22Rv1 (cell line): ENCODE measurements around the gene TPCN2.

Experiments
- H3K27ac ChIP-seq: fragments of 450-650 bp; 2 replicates; pipeline ENCODE4 v1.5.1; 2017
- CTCF ChIP-seq: fragments of 450-650 bp; IDR thresholded peaks from 2 replicates; pipeline ENCODE4 v1.5.1; 2017; ENCODE audit warnings: mild to moderate bottlenecking
- ZFX ChIP-seq: fragments of 450-650 bp; IDR thresholded peaks from 2 replicates; pipeline ENCODE4 v1.6.1; 2017; ENCODE audit warnings: antibody characterized with exemption, borderline replicate concordance

TPCN2 gene

GRCh38 chr11:69165775-69166174, 117.0 kb downstream of the TPCN2 start:
- no peak overlapping the region for H3K27ac ChIP-seq
- TF ChIP-seq ZFX (no peak), CTCF (no peak)

- TF ChIP-seq CTCF (no peak), ZFX (no peak)
- no peak overlapping the region for H3K27ac ChIP-seq
Measured at GRCh38 chr11:69166218-69167115, 117.7 kb downstream of the TPCN2 start.

- H3K27ac ChIP-seq = no peak overlapping the region
- TF ChIP-seq CTCF = no peak
- TF ChIP-seq ZFX = no peak
Measured at GRCh38 chr11:69167130-69167915, 118.6 kb downstream of the TPCN2 start.

- no peak for TF ChIP-seq CTCF
- TF ChIP-seq ZFX = no peak
- no peak overlapping the region for H3K27ac ChIP-seq
Measured at GRCh38 chr11:69167916-69168691, 119.4 kb downstream of the TPCN2 start.

- H3K27ac ChIP-seq = no peak overlapping the region
- no peak for TF ChIP-seq ZFX
- no peak for TF ChIP-seq CTCF
Measured at GRCh38 chr11:69169479-69169878, 120.7 kb downstream of the TPCN2 start.

GRCh38 chr11:69170704-69171103, 122.0 kb downstream of the TPCN2 start:
- no peak overlapping the region for H3K27ac ChIP-seq
- TF ChIP-seq CTCF (no peak), ZFX (no peak)
